ENCODE measurements around the gene CAMTA1.
"Not testable (repeated sequence)": the region's sequence is repeated elsewhere in the genome, so short reads cannot be mapped to it uniquely, and the experiment has no call there.

The CAMTA1 gene

DNA sequence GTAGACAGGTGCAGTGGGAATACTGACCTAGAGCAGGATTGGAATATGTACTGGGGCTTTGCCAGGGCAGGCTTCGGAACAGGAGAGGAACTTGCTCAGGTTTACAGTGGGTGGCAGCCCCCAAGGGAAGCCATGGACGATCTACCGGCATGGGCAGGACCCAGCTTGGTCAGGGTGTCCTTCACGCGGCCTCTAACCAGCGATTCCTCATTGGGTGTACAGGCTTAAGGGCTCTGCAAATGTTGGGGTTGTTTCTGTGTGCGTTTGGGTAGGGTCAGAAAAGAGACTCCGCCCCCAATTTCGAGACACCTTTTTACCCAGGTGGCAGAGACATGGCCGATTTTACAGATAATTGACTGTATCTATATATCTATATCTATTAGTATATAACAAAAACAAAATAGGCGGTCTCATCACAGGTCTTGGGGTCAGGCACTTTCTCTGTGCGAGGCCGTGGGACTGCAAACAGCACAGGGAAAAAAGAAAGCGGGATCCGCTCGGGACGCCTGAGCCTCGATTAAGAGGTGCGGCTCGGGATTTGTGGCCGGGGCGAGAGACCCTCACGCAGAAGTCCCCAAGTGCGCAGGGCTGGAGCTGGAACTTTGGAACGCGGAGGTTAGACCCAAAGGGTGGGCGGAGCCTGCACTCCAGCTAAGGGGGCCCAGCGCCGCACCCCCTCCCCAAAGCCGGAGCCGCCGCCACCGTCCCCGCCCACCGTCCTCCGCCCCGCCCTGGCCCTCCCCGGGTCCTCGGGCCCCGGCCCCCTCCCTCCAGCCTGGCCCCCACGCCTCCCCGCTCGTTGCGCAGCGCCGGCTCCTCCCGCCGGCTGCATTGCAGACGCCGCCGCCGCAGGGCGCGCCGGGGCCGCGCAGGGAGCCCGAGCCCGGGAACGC lies 918.3 kb downstream of the CAMTA1 start:
- DNase-seq = no peak

DNA sequence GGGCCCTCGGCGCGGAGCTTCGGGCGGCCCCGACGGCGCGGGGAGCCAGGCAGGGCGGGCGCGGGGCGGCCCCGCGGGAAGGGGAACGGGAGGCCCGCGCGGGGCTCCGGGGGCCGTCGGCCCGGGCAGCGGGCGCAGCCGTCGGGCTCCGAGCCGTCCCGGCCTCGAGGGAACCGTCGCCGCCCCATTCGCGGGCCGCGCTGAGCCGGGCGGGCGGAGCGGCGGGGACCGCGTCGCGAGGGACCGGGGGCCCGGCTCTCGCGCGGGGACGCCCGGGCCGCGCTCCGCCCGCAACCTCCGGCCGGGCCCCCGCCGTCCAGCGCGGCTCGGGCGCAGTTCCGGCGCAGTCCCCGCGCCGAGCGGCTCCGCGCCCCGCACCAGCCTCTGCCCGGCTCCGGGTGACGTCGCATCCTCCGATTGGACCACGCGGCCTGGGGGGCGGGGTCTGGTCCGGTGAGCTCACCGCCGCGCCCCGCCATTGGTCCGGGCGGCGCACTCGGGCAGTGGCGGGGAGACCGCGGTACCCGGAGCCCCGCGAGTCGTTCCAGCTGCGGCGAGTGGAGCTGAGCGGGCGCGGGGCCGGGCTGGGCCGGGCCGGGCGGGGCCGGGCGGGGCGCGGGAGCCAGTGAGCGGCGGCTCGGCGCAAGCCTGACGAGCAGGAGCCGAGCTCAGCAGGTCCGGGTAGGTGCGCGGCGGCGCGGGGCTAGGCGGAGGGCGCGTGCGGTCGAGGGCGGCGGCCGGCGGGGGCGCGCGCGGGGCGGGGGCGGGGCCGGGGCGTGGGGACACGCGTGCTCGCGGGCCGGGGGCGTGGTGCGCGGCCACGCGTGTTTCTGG lies 919.2 kb downstream of the CAMTA1 start:
- peak; percentile 86 for DNase-seq

- peak; percentile 21 for DNase-seq
These were observed 920.0 kb downstream of the CAMTA1 start for GRCh38 chr1:7705048-7705907.

GRCh38 chr1:7705908-7706216 lies 920.6 kb downstream of the CAMTA1 start:
- DNase-seq = no peak

DNA sequence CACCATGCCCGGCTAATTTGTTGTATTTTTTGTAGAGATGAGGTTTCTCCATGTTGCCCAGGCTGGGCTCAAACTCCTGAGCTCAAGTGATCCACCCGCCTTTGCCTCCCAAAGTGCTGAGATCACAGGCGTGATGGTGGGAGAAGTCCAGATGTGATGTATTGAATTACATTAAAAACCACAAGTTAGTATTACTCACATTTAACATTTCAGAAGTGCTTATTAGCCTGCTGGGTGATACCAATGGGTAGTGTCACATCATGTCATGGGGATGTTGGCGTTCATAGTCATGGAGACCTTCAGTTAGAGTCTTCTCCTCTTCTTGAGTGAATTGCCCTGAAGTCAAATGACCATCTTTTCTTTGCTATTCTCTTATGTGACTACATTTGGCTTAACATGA lies 922.3 kb downstream of the CAMTA1 start:
- no peak for DNase-seq

DNA sequence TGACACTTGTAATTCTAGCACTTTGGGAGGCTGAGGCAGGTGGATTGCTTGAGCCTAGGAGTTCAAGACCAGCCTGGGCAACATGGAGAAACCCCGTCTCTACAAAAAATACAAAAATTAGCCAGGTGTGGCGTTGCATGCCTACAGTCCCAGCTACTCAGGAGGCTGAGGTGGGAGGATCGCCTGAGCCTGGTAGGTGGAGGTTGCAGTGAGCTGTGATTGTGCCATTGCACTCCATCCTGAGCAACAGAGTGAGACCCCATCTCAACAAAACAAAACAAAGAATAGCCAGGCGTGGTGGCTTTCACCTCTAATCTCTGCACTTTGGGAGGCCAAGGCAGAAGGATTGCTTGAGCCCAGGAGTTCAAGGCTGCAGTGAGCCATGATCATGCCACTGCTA lies 922.8 kb downstream of the CAMTA1 start:
- DNase-seq = not testable (repeated sequence)

GRCh38 chr1:7710859-7711258 lies 925.6 kb downstream of the CAMTA1 start:
- DNase-seq = no peak

DNA sequence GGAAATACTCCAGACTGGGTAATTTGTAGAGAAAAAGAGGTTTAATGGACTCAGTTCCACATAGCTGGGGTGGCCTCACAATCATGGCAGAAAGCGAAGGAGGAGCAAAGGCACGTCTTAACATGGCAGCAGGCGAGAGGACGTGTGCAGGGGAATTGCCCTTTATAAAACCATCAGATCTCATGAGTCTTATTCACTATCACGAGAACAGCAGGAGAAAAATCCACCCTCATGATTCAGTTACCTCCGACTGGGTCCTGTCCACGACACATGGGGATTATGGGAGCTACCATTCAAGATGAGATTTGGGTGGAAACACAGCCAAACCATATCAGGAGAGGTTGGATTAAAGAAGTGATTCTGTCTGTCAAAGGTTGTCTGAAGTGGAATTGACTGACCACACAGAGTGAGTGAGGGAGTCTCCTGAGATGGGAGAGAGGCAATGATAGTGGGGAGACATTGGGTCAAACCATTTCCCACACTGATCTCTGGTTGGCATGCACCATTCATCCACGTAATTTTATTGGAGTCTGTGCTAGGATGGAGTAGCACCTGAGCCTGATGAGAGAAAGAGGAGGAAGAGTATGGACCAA lies 927.6 kb downstream of the CAMTA1 start:
- DNase-seq = no peak

DNA sequence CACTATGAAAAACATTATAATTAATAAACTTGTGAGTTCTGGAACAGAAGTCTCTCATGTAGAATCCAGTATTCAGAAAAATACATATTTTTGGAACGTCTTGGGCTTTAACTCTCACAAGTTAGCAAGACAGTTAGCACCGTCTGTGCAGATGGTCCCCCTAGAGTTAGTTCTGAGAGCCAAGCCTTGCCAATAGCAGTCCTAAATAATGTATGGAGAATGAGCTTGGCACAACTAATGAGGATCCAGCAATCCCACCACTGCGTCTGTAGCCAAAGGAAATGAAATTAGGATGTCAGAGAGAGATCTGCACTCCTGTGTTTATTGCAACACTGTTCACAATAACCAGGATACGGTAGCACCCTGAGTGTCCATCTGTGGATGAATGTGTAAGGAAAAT lies 931.3 kb downstream of the CAMTA1 start:
- no peak for DNase-seq

GRCh38 chr1:7717748-7718368 lies 932.6 kb downstream of the CAMTA1 start:
- no peak for DNase-seq

GRCh38 chr1:7719468-7720094 lies 934.3 kb downstream of the CAMTA1 start:
- DNase-seq = no peak

DNA sequence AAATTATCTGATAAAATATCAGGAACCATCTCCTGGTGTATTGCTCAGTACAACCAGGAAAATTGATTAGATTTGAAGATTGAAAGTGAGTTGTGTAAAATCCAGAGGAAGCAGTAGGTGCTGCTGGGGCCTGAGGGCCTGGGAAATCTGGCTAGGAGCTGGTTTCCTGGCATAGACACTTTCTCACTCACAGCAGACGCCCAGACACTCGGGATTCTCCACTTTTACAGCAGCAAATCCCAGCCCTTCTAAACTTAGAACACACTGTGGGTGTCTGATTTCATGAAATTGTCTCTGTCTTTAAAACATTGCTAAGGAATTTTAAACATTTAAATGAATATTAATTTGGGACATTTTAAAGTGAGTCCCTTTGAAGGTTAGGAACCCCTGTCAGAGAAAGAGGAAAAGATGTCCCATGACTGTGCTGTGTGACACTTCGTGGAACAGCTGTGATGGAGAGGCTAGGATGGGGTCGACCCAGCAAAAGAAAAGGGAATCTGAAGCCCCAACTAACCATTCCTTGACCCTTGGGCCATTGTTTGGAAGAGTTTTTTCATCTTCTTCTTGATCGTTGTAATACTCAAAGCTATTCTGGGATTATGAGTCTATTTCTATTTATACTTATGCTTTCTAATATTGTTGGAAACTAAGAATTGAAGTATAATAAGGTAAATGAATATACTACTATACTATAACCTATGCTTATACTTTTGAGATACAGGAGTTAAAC lies 936.9 kb downstream of the CAMTA1 start:
- DNase-seq = no peak

DNA sequence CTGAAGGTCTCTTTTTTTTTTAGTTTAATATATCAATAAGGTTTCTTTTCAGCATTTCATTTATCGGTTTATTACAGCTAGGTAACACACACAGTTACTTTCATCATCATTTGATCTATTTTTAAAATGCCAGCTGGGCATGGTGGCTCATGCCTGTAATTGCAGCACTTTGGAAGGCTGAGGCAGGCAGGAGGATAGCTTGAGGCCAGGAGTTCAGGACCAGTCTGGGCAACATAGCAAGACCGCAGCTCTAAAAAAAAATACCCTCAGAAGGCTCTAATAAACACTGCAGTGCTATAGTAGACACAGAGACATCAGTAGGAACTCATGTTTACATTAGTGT lies 937.4 kb downstream of the CAMTA1 start:
- no peak for DNase-seq

- no peak for DNase-seq
These were observed 941.4 kb downstream of the CAMTA1 start for GRCh38 chr1:7726623-7727022.

- no peak for DNase-seq
These were observed 942.7 kb downstream of the CAMTA1 start for GRCh38 chr1:7727809-7728471.

DNA sequence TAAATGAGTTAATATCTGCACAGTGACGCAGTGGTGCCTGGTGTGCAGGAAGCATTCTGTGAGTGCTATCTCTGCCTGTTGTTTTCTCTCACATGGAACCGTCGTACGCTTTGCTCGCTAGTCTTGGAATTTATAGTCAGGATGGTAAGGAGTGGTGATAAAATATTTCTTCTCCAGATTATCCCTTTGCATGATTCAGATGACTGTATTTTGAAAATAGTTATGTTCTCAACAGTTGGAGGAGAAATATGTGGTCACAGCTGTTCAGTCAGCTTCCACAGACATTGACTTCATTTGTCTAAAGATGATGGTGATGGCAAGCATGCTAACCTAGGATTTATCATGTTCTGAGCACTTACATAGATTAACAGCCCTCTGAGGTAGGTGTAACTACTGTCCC lies 944.5 kb downstream of the CAMTA1 start:
- DNase-seq = no peak

- no peak for DNase-seq
These were observed 947.1 kb downstream of the CAMTA1 start for GRCh38 chr1:7732331-7732730.

GRCh38 chr1:7733276-7733675 lies 948.0 kb downstream of the CAMTA1 start:
- no peak for DNase-seq

GRCh38 chr1:7738044-7738443 lies 952.8 kb downstream of the CAMTA1 start:
- DNase-seq = no peak

- DNase-seq = no peak
These were observed 958.1 kb downstream of the CAMTA1 start for GRCh38 chr1:7743346-7743745.

- DNase-seq = no peak
These were observed 959.6 kb downstream of the CAMTA1 start for GRCh38 chr1:7744882-7745281.
